GM21447 (cell line): Measurements from ENCODE around the gene TRMT1L.

Experiments used
- ATAC-seq: cut with Tn5 transposase; IDR thresholded peaks from one replicate; pipeline ENCODE4 v1.9.1; 2021; ENCODE audit not compliant: unreplicated experiment

TRMT1L gene

GRCh38 chr1:185132534-185132933 is 24.2 kb downstream of the TRMT1L start:
- no peak for ATAC-seq

DNA sequence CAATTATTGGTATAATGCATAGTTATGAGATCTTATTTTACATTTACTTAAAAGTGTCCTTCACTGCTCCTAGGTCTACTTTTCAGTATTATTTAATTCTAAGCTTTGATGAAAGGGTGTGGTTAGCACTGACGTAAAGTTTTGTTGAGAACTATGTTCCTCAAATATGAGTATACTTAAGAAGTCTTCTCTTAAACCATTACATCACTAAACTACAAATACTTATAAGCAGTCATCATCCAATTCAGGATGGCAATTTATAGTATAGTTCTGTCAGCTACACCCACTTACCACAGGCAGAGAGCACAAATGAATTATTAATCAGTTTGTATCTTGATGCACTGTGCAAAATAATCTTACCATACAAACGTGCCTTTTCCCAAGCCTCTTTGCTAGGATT is 27.0 kb downstream of the TRMT1L start:
- ATAC-seq = no peak

- no peak for ATAC-seq
These were observed 44.4 kb downstream of the TRMT1L start for GRCh38 chr1:185112356-185112755.

GRCh38 chr1:185111873-185112272 is 44.9 kb downstream of the TRMT1L start:
- ATAC-seq = no peak

DNA sequence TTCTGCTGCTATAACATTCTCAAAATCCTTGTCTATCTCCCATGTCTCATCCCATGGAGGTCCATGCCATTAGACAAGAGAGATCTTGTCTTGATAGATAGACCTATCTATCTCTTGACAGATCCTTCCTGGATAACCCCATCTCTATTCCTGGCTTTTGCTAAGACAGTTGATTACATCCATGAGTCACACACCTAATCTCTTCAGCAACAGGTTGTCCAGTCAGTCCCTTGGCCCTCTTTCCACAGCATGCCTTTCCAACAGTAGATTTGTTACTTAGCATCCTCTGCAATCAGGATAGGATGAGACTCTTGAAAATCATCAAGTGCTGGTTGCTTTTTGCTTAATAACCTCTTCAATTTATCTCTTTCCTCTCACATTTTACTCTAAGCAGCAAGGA is 46.6 kb downstream of the TRMT1L start:
- no peak for ATAC-seq

GRCh38 chr1:185108321-185108720 is 48.4 kb downstream of the TRMT1L start:
- ATAC-seq = no peak

DNA sequence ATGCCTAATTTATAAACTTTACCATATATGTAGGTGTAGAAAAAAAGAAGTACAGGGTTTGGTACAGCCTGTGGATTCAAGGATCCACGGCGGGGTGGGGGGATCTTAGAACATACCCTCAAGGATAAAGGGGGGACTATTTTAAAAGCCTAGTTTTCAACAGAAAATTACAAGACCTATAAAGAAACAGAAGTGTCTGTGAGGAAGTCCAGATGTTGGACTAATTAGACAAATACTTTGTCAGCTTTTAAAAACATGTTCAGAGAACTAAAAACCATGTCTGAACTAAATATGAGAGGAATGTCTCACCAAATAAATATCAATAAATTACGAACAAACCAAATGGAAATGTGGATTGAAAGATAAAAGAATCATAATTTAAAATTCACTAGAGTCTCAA is 51.6 kb downstream of the TRMT1L start:
- no peak for ATAC-seq

GRCh38 chr1:185104083-185104482 is 52.7 kb downstream of the TRMT1L start:
- ATAC-seq = no peak

- no peak for ATAC-seq
These were observed 60.2 kb downstream of the TRMT1L start for GRCh38 chr1:185096531-185096930.

DNA sequence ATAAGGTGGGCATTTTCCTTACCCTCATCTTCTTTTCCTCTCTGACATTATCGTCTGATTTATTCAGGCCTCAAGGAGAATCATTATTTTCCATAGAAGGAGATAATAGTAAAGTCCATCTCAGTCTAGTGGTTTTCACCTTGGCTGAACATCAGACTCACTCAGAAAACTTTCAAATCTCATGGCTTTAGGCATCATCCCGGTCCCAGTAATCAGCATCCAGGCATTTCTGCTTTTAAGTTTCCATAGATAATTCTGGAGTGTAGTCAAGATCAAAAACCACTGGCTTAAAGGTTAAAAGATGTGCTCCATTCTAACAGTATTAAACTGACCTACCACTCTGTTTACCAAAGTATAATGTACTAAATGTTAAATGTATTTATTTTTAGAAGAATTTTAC is 62.0 kb downstream of the TRMT1L start:
- no peak for ATAC-seq

DNA sequence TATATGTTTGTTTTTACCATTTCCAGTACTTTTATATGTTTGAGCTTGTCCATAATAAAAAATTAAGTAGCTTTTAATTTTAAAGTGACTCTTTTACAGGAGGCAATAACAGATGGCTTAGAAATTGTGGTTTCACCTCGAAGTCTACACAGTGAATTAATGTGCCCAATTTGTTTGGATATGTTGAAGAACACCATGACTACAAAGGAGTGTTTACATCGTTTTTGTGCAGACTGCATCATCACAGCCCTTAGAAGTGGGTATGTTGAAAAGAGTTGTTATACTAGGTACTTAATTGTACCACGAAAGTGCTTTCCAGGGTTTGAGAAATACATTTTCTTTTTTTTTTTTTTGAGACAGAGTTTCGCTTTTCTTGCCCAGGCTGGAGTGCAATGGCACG is 65.3 kb downstream of the TRMT1L start:
- ATAC-seq = no peak

GRCh38 chr1:185087746-185088145 is 69.0 kb downstream of the TRMT1L start:
- no peak for ATAC-seq

DNA sequence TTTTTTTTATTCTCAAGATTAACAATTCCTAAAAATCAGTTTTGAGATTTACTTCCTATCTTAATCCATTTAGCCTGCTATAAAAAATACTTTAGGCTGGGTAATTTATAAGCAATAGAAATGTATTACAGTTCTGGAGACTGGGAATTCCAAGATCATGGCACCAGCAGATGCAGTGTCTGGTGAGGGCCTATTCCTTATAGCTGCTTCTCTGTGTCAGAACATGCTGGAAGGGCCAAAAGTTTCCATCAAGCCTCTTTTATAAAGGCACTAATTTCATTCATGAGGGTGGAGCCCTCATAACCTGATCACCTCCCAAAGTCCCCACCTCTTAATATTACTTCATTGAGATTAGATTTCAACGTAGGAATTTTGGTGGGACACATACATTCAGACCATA is 69.7 kb downstream of the TRMT1L start:
- ATAC-seq = no peak

GRCh38 chr1:185083818-185084217 is 72.9 kb downstream of the TRMT1L start:
- no peak for ATAC-seq

DNA sequence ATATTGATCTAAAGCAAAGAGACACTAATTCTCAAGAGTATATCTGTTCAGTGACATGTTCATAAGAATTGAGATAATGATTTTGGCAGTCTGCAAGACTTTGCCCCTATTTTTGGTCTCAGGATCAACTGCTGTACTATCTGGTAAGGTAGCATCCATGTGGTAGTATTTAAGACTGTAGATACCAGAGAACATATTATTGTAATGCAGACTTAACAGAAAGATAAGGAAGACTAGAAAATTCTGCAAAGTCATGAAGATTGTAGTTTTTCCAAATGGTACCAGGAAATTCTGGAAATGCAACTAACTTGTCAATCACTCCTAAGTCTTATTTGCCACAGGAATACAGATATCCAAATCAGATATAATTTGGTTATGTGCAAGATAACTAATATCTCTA is 76.3 kb downstream of the TRMT1L start:
- ATAC-seq = no peak

DNA sequence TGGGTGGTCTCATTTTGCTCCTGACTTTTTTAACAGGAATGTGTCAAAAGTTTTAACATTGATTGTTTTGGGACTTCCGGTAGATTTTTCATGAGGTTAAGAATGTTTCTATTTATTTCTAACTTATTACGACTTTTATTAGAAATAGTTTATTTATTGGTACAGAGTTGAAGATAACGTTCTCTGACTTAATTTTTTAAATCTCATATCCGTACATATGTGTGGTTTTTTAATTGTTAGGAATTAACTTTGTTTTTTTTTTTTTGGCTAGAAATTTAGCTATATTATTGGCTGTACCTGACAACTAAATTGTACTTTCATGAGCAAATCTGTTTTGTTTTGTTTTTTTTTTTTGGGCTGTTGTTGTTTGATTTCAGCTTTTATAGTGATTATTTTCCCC is 79.4 kb downstream of the TRMT1L start:
- ATAC-seq = no peak

DNA sequence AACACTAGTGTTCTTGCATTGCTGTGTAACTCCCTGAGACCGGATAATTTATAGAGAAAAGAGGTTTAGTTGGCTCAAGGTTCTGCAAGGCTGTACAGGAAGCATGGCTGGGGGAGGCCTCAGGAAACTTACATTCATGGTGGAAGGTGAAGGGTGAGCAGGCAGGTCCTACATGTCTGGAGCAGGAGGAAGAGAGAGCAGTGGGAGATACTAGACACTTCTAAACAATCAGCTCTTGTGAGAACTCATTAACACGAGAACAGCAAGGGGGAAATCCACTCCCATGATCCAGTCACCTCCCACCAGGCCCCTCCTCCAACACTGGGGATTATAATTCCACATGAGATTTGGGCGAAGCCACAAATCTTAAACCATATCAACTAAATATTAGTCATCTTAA is 81.3 kb downstream of the TRMT1L start:
- no peak for ATAC-seq

- ATAC-seq = no peak
These were observed 82.4 kb downstream of the TRMT1L start for GRCh38 chr1:185074307-185074706.

GRCh38 chr1:185073725-185074124 is 83.0 kb downstream of the TRMT1L start:
- no peak for ATAC-seq

DNA sequence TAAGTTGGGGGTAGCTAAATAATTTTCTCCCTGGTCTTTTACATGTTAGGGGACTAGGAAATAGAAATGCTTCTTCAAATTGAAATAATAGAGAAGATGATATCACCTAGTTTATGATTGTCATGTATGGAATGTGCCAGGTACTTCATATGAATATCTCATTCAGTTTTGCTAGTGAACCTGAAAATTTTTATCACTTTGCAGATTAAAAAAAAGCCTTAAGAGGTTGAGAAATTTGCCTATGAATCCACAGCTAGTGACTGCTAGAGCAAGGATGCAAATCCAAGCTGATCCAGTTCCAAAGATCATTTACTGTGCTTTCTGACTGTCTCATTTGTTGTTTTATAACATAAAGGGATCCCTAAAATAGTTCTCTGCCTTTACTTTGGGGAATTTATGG is 86.7 kb downstream of the TRMT1L start:
- no peak for ATAC-seq

- no peak for ATAC-seq
These were observed 87.5 kb downstream of the TRMT1L start for GRCh38 chr1:185069202-185069772.

- ATAC-seq = no peak
These were observed 88.4 kb downstream of the TRMT1L start for GRCh38 chr1:185068341-185068740.
